GM13977 (cell line): ENCODE results near the gene MMP7.

Experiments
- DNase-seq: peaks from one replicate; pipeline ENCODE4 v3.0.0; 2012; ENCODE audit warnings: low spot score
- CTCF ChIP-seq: IDR thresholded peaks from 2 replicates; pipeline ENCODE4 v1.5.1; 2012; ENCODE audit warnings: mild to moderate bottlenecking, control low read depth; ENCODE audit not compliant: insufficient read depth; ENCODE audit errors: extremely low read depth, missing control alignments
- in situ Hi-C: fragments of 300-500 bp; cut with MboI; formaldehyde crosslinking; loops from one replicate; pipeline ENCODE4 v1.12.0; 2022; ENCODE audit warnings: low sequenced_read_pairs, low pct_unique_long_range_greater_than_20kb, mixed read lengths, inconsistent platforms; ENCODE audit not compliant: unreplicated experiment

The MMP7 gene

GRCh38 chr11:102555091-102555490, 24.5 kb upstream of the MMP7 start:
- in situ Hi-C loops: no loop called here
- TF ChIP-seq CTCF: no peak
- no peak for DNase-seq

- TF ChIP-seq CTCF: no peak
- in situ Hi-C loops: no loop called here
- DNase-seq: peak; percentile 31
Observed at GRCh38 chr11:102553835-102554282, 23.3 kb upstream of the MMP7 start.

GRCh38 chr11:102552447-102553194, 22.1 kb upstream of the MMP7 start:
- no peak for TF ChIP-seq CTCF

GRCh38 chr11:102552020-102552419, 21.5 kb upstream of the MMP7 start:
- in situ Hi-C loops: no loop called here
- no peak for TF ChIP-seq CTCF
- no peak for DNase-seq

More at GRCh38 chr11:102552447-102553194, 22.1 kb upstream of the MMP7 start:
- no peak for DNase-seq
- in situ Hi-C loops: no loop called here

- in situ Hi-C loops: no loop called here
- TF ChIP-seq CTCF: no peak
- no peak for DNase-seq
Observed at GRCh38 chr11:102551169-102551781, 20.7 kb upstream of the MMP7 start.

- in situ Hi-C loops: no loop called here
- no peak for DNase-seq
Observed at GRCh38 chr11:102546923-102547471, 16.4 kb upstream of the MMP7 start.

More at GRCh38 chr11:102546923-102547471, 16.4 kb upstream of the MMP7 start:
- TF ChIP-seq CTCF: no peak
